Small intestine (tissue), 7 donors: ENCODE measurements around the gene GMPR2. TPM values are rescaled to one million over a fixed set of nuclear protein-coding genes. Genes with fewer than 3 reads are reported as not detected.

Source experiments
- DNase-seq, 2 donors: peaks; one replicate each; pipeline versions ENCODE4 v3.0.0 to v3.0.0-alpha.2; 2013
- FAIRE-seq: peaks from 2 replicates; lab custom pipeline; 2012; peaks lifted over from hg19 to GRCh38; lab: Jason Lieb, UNC
- H3K27ac ChIP-seq, 3 donors: one replicate each; pipeline ENCODE4 v1.5.1; 2013; ENCODE audit warnings: low read length in 2 of 3, mild to moderate bottlenecking in 2 of 3, control low read depth in 1 of 3, inconsistent platforms in 1 of 3, low read depth in 1 of 3, moderate library complexity in 1 of 3
- H3K27me3 ChIP-seq, 3 donors: one replicate each; pipeline ENCODE4 v1.6.1; 2013; ENCODE audit warnings: low read length in 3 of 3, inconsistent platforms in 1 of 3; ENCODE audit not compliant: control insufficient read depth in 3 of 3, insufficient read depth in 3 of 3
- H3K36me3 ChIP-seq, 3 donors: one replicate each; pipeline ENCODE4 v1.6.1; 2013; ENCODE audit warnings: low read length in 3 of 3, inconsistent platforms in 1 of 3, low read depth in 1 of 3, mild to moderate bottlenecking in 1 of 3, moderate library complexity in 1 of 3; ENCODE audit not compliant: control insufficient read depth in 3 of 3, insufficient read depth in 2 of 3
- H3K4me1 ChIP-seq, 3 donors: one replicate each; pipeline ENCODE4 v1.6.1; 2013; ENCODE audit warnings: low read length in 2 of 3, inconsistent platforms in 1 of 3, low read depth in 1 of 3, mild to moderate bottlenecking in 1 of 3, moderate library complexity in 1 of 3; ENCODE audit not compliant: control insufficient read depth in 3 of 3, insufficient read depth in 2 of 3
- H3K4me3 ChIP-seq, 3 donors: one replicate each; pipeline ENCODE4 v1.5.1; 2013; ENCODE audit warnings: low read length in 3 of 3, control low read depth in 1 of 3, inconsistent platforms in 1 of 3, low read depth in 1 of 3, mild to moderate bottlenecking in 1 of 3, moderate library complexity in 1 of 3
- H3K9me3 ChIP-seq, 2 donors: one replicate each; pipeline ENCODE4 v1.6.1; 2013; ENCODE audit warnings: low read depth in 1 of 2, low read length in 1 of 2; ENCODE audit not compliant: control insufficient read depth in 2 of 2, insufficient read depth in 1 of 2
- WGBS, 3 donors: extraction: QIAGEN DNeasy Blood & Tissue Kit; methylation state at CpG; one replicate each; pipeline ENCODE4 v1.1.7; 2013; 5-methylcytosine and 5-hydroxymethylcytosine counted together
- polyA plus RNA-seq, 4 donors: library from polyadenylated mRNA; stranded (reverse) in 3 of 4; unstranded in 1 of 4; fragments of 200-250 nt in 3 of 4; fragments of 120-200 nt in 1 of 4; gene quantifications; one replicate each; pipeline versions ENCODE4 v1.2.1 to v1.2.3, GENCODE V29; 2013
- donor health status: healthy with polysubstance abuse.
- donor health status: control.
- donor health status: control.
- donor health status: Bipolar disorder and iron deficiency.
- donor health status: healthy.

Gene GMPR2
- polyA plus RNA-seq, 4 donors: 57.4 to 94.1 (median 76.0) TPM

DNA sequence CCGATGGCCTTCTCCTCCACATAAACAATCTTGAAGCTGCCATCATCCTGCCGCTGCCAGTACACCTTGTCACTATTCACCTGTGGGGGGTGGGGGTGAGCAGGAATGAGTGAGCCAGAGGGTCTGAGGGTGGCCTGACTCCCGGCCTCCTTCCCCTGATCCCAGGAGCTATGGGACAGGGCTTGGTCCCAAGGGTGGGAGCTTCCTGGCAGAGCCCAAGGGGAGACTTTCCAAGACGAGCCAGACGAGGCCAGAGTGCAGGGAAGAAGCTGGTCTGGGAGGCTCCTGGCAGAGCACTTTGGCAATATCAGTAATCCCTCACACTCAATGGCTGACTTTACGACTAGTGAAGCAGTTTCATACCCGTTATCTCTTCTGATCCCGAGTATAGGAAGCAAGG lies 22.7 kb downstream of the GMPR2 start:
- Histone ChIP-seq H3K36me3 (peaks cover 0 to 58% (median 0%) of the 10 kb centered on the region in 3 donors), H3K27me3 (no peaks in the 10 kb centered on the region), H3K4me3 (no peak overlapping the region), H3K4me1 (peaks cover 0 to 34% (median 0%) of the 10 kb centered on the region in 3 donors), H3K27ac (no peak overlapping the region), H3K9me3 (no peaks in the 10 kb centered on the region)
- DNase-seq (no peak), FAIRE-seq (no peak)
- 81 to 87% (median 83%) methylated on average over 8 of the region's 8 CpGs for WGBS, 3 donors

DNA sequence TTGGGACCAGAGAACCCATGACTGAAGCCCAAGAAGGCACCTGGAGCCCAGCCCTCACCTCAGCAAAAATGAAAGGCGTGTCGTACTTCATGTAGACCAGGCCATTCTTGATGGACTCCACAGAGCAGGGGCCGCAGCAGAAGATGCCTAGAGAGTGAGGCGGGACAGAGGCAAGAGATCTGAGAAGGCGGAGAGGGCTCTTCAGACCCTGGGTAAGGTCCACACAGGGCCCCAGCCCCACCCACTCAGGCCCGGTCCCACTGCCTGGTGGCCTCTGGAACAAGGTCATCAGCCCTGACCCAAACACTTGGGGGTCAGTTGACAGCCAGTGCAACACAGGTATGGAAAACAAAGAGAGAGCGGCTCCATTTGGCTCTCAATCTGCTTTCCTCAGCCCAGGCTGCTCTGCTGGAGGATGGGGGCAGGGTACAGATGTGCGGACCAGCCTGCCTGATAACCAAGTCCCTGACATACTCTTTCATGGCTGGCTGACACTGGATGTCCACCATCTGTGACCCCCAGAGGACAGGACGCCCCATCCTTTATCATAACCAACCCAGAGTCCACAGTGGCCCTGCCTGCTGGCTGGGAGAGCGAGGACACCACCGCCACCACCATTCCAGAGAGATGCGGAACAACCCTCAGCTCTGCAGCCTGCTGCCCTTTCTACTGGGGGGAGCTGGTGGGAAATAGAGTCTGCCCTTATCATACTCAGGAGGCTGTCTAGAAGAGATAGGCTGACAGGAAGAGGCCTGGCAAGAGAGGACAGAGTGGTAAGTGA lies 23.4 kb downstream of the GMPR2 start:
- FAIRE-seq (no peak), DNase-seq (peak in 1 of 2 donors; percentile 29)
- no peaks in the 10 kb centered on the region for H3K27me3 ChIP-seq
- no peaks in the 10 kb centered on the region for H3K9me3 ChIP-seq
- no peak overlapping the region for H3K27ac ChIP-seq
- peaks cover 0 to 34% (median 0%) of the 10 kb centered on the region in 3 donors for H3K4me1 ChIP-seq
- no peak overlapping the region for H3K4me3 ChIP-seq
- H3K36me3 ChIP-seq: peaks cover 0 to 62% (median 0%) of the 10 kb centered on the region in 3 donors
- 86 to 94% (median 91%) methylated on average over 12 of the region's 12 CpGs for WGBS, 3 donors

DNA sequence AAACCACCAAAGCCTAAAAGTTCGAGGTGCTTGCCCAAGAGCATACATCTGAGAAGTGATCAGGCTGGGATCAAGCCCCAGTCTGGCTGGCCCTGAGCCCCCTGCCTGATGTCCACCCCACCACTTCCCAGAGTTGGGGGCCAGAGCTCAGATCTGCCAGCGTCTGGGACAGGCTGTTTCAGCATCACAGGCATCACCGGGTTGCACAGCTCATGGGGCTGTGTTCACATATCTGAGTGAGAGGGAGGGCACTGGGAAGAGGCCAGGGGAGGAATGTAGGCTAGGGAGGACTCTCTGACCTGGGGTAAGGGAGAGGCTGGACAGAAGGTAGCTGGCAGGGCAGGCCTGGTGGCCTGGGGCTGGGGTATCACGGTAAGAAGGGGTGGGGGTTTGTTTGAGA lies 24.2 kb downstream of the GMPR2 start:
- H3K4me3 ChIP-seq: no peak overlapping the region
- peaks cover 0 to 33% (median 0%) of the 10 kb centered on the region in 3 donors for H3K4me1 ChIP-seq
- 81 to 88% (median 85%) methylated on average over 4 of the region's 4 CpGs for WGBS, 3 donors
- no peaks in the 10 kb centered on the region for H3K9me3 ChIP-seq
- peaks cover 0 to 66% (median 0%) of the 10 kb centered on the region in 3 donors for H3K36me3 ChIP-seq
- H3K27me3 ChIP-seq: no peaks in the 10 kb centered on the region
- no peak overlapping the region for H3K27ac ChIP-seq
- FAIRE-seq (no peak), DNase-seq (no peak)

GRCh38 chr14:24258119-24258518 lies 25.4 kb downstream of the GMPR2 start:
- DNase-seq: peak in 1 of 2 donors; percentile 13
- no peak for FAIRE-seq
- Histone ChIP-seq H3K4me3 (no peak overlapping the region), H3K27ac (no peak overlapping the region), H3K4me1 (peaks cover 0 to 21% (median 0%) of the 10 kb centered on the region in 3 donors), H3K27me3 (no peaks in the 10 kb centered on the region), H3K36me3 (peaks cover 0 to 63% (median 0%) of the 10 kb centered on the region in 3 donors), H3K9me3 (no peaks in the 10 kb centered on the region)
- WGBS, 3 donors: 78 to 82% (median 79%) methylated on average over 8 to 9 of the region's 9 CpGs

- H3K9me3 ChIP-seq: no peaks in the 10 kb centered on the region
- no peak overlapping the region for H3K27ac ChIP-seq
- WGBS, 3 donors: 92 to 94% (median 93%) methylated on average over 18 of the region's 18 CpGs
- peaks cover 0 to 21% (median 0%) of the 10 kb centered on the region in 3 donors for H3K4me1 ChIP-seq
- H3K4me3 ChIP-seq: no peak overlapping the region
- H3K36me3 ChIP-seq: peaks cover 0 to 68% (median 0%) of the 10 kb centered on the region in 3 donors
- no peaks in the 10 kb centered on the region for H3K27me3 ChIP-seq
- DNase-seq (no peak), FAIRE-seq (no peak)
Measured at GRCh38 chr14:24258548-24259265, 26.0 kb downstream of the GMPR2 start.

DNA sequence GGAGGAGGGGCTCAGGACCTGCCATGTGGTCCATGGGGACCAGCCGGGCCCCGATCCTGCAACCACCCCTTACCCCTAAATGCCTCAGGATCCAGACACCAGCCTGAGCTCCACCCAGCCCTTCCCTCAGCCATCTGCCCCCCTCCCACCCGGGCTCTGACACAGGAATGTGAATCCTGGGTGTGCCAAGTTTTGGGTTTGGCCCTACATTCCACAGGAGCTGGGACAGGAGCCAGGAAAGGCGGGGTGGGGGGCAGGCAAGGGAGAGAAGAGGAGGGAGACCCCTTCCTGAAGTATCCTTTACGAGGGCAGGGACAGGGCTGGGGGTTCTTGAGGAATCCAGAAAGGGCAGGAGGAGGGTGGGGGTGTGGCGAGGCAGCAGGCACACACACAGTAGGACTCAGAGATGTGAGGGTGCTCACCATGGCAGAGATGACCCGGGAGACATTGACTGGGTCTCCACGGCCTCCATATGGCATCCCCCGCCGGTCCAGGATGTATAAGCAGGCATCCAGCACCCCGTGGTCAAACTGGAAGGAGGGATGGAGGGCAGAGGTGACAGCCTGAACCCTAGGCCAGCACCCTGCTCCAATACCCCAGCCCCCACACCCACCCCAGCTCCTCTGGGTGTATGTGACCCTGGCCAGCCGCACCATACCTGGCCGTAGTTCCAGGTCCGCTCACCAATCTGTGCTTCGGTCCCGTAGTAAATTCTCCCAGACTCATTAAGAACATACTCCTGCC lies 26.7 kb downstream of the GMPR2 start:
- no peak for FAIRE-seq
- Histone ChIP-seq H3K4me3 (no peak overlapping the region), H3K27me3 (no peaks in the 10 kb centered on the region), H3K27ac (no peak overlapping the region), H3K9me3 (no peaks in the 10 kb centered on the region), H3K4me1 (peaks cover 0 to 21% (median 0%) of the 10 kb centered on the region in 3 donors), H3K36me3 (peaks cover 0 to 68% (median 0%) of the 10 kb centered on the region in 3 donors)
- 79 to 83% (median 80%) methylated on average over 15 to 16 of the region's 16 CpGs for WGBS, 3 donors
- no peak for DNase-seq

- WGBS, 3 donors: 64 to 83% (median 75%) methylated on average over 15 to 16 of the region's 16 CpGs
- DNase-seq (peak in 1 of 2 donors; percentile 15), FAIRE-seq (no peak)
- Histone ChIP-seq H3K4me3 (no peak overlapping the region), H3K27me3 (no peaks in the 10 kb centered on the region), H3K27ac (no peak overlapping the region), H3K36me3 (peaks cover 0 to 68% (median 0%) of the 10 kb centered on the region in 3 donors), H3K9me3 (no peaks in the 10 kb centered on the region), H3K4me1 (peaks cover 0 to 15% (median 0%) of the 10 kb centered on the region in 3 donors)
Measured at GRCh38 chr14:24260026-24260779, 27.5 kb downstream of the GMPR2 start.
